ENCODE measurements around the gene SLC35F5.
"Not testable (repeated sequence)": the region's sequence is repeated elsewhere in the genome, so short reads cannot be mapped to it uniquely, and the experiment has no call there.

SLC35F5 gene

GRCh38 chr2:113755835-113756354, 547 bp downstream of the SLC35F5 start:
- FAIRE-seq = no peak

- peak; percentile 21 for FAIRE-seq
Observed at GRCh38 chr2:113755035-113755834, 1.2 kb downstream of the SLC35F5 start.

- FAIRE-seq = no peak
Observed at GRCh38 chr2:113754160-113754559, 2.3 kb downstream of the SLC35F5 start.

- no peak for FAIRE-seq
Observed at GRCh38 chr2:113750385-113750784, 6.1 kb downstream of the SLC35F5 start.

- no peak for FAIRE-seq
Observed at GRCh38 chr2:113741091-113741490, 15.4 kb downstream of the SLC35F5 start.

- no peak for FAIRE-seq
Observed at GRCh38 chr2:113739849-113740248, 16.6 kb downstream of the SLC35F5 start.

GRCh38 chr2:113734185-113734584, 22.3 kb downstream of the SLC35F5 start:
- no peak for FAIRE-seq

GRCh38 chr2:113724010-113724409, 32.4 kb downstream of the SLC35F5 start:
- no peak for FAIRE-seq

- peak; percentile 58 for FAIRE-seq
Observed at GRCh38 chr2:113723411-113723810, 33.0 kb downstream of the SLC35F5 start.

- FAIRE-seq = no peak
Observed at GRCh38 chr2:113720167-113720566, 36.3 kb downstream of the SLC35F5 start.

- no peak for FAIRE-seq
Observed at GRCh38 chr2:113716291-113716690, 40.2 kb downstream of the SLC35F5 start.

- FAIRE-seq = no peak
Observed at GRCh38 chr2:113712941-113713340, 43.5 kb downstream of the SLC35F5 start.

- FAIRE-seq = no peak
Observed at GRCh38 chr2:113711851-113712250, 44.6 kb downstream of the SLC35F5 start.

GRCh38 chr2:113709022-113709421, 47.4 kb downstream of the SLC35F5 start:
- no peak for FAIRE-seq

GRCh38 chr2:113707106-113707505, 49.3 kb downstream of the SLC35F5 start:
- FAIRE-seq = no peak

GRCh38 chr2:113705982-113706523, 50.4 kb downstream of the SLC35F5 start:
- FAIRE-seq = no peak

GRCh38 chr2:113704300-113704993, 52.0 kb downstream of the SLC35F5 start:
- FAIRE-seq = not testable (repeated sequence)

GRCh38 chr2:113703386-113704299, 52.8 kb downstream of the SLC35F5 start:
- FAIRE-seq = no peak

GRCh38 chr2:113700186-113700841, 56.1 kb downstream of the SLC35F5 start:
- no peak for FAIRE-seq

- FAIRE-seq = no peak
Observed at GRCh38 chr2:113698892-113699447, 57.5 kb downstream of the SLC35F5 start.

GRCh38 chr2:113698251-113698650, 58.2 kb downstream of the SLC35F5 start:
- FAIRE-seq = not testable (repeated sequence)

- no peak for FAIRE-seq
Observed at GRCh38 chr2:113697516-113697915, 58.9 kb downstream of the SLC35F5 start.
